NCI-H2107 (cell line): Measurements from ENCODE around the gene KRTAP10-8.
"Not testable (repeated sequence)": the region's sequence is repeated elsewhere in the genome, so short reads cannot be mapped to it uniquely, and the experiment has no call there.

Source experiments
- DNase-seq: peaks from one replicate; lab custom pipeline; 2025; lab: John Stamatoyannopoulos, UW

KRTAP10-8 gene

DNA sequence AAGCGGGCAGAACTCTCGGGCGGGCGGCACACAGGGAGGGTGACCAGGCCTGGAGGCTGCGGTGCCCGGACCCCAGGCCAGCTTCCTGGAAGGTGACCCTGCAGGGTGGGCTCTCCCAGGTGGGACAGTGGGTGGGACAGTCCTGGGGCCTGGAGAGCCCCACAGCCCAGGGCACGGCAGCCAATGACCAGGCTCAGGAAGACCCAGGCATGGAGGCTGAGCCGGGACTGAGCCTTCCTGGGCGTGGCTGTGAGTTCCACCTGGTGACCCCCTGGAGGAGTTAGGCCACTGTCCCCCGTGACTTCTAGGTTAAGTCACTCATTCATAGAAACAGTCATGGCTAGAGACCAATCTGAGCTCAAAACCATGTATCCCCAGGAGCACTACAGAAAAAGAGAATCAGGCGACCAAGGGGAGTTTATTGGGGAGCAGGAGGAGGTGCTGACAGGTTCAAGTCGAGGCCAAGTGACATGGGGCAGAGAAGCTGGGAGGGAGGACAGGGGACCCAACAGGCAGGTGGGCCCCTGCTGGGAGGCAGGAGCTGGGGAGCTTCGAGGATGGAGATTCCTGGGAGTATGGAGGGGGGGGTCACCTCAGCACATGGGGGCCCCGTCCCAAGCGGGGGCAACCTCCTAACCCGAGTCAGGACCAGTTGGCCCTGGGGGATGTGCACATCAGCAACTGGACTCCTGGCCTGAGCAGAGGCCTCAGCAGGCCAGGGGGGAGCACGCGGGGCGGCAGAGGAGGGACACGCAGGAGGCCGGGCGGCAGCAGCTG lies 32.6 kb upstream of the KRTAP10-8 start:
- no peak for DNase-seq

DNA sequence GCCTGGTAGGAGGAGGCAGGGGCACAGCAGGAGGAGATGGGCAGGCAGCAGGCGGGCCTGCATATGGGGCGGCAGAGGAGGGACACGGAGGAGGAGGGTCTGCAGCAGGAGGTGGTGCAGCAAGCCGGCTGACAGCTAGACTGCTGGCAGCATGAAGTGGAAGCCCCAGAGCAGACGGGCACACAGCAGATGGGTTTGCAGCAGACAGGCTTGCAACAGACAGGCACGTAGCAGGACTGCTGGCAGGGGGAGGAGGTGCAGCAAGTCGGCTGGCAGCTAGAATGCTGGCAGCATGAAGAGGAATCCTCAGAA lies 32.1 kb upstream of the KRTAP10-8 start:
- no peak for DNase-seq

DNA sequence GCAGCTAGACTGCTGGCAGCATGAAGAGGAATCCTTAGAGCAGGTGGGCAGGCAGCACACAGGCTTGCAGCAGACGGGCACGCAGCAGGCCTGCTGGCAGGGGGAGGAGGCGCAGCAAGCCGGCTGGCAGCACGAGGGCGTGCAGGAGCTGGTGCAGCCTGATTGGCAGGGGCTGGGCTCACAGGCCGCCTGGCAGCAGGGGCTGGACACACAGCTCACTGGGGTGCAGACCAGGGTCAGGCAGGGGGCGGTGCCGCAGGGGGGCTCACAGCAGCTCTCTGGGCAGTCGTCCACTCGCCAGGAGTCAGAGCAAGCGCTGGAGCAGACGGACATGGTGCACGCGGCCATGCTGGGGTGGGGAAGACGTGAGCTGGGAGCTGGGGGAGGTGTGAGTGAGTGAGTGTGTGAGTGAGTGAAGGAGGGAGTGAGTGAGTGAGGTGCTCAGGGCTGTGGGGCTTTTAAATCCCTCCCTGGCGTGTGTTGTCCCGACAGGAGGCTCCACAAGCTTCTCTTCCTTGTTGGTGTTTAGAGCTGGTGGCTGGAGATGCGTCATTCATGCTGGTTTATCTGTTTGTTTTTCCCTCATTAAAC lies 31.6 kb upstream of the KRTAP10-8 start, which contains the start of gene KRTAP10-5:
KRTAP10-5 (minus strand) TSS at position 374 of the 591 bp plus-strand sequence; CDS start at position 348, 26 bp downstream.
- DNase-seq = not testable (repeated sequence)

DNA sequence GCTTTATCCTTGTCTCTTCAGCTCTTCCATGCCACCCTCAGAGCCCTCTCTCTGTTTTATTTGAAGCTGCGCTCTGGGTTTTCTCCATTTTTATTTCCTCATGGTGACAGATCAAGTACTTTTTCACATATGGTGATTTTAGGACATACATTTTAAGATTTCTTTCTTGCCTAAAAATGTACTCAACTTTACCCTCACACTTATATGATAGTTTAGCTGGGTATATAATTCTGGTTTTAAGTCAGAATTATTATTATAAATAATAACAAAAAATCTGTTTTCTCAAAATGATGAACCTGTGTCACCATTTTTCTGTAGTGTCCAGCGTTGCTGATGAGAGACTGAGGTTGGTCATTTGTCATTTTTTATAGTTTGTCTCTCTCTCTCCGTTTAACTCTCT lies 30.7 kb upstream of the KRTAP10-8 start:
- DNase-seq = no peak

DNA sequence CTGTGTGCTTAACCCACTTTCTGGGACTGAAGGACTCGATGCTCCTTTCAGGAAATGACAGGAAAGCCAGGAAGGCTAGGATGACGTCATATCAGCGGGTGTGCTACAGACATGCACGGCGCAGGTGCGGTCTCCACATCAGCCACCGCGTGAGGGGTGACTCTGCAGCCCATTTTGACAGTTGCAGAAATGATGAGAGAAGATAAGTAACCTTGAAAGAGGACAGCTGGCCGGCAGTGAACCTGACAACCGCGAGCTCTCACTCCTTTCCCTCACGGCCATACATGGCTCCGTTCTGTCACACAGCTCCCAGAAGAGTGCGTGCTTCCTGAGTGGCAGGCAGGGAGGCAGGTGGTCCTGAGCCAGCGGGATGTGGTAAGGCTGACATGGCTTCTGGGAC lies 29.8 kb upstream of the KRTAP10-8 start:
- DNase-seq = no peak

DNA sequence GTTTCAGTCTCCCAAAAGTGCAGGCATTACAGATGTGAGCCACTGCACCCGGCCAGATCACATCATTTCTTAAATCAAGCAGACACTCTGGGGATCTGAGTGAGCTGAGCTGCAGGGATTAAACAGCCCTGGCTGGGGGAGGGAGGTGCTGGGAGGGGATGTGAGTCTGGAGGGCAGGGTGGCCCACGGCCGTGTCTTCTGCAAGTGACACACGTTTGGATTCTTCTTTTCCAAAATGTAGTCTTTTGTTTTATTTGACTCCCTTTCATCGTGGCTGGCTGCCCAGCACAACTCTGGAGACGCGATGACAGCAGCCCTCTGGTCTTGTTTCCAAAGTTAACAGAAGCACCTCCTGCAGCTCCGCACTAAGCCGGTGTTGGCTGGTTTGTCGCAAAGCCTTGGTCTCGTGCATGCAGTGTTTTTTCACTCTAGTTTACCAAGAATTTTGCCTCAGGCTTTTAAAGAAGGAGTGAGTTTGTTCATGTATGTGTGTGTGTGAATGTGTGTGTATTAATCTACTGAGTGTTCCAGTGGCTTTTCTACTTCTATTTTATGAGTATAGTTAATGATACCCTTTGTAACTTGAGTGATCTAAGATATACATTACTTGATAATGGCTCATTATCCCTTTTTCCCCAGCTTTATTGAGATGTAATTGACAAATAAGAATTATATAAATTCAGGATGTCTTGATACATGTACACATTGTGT lies 28.6 kb upstream of the KRTAP10-8 start:
- no peak for DNase-seq

DNA sequence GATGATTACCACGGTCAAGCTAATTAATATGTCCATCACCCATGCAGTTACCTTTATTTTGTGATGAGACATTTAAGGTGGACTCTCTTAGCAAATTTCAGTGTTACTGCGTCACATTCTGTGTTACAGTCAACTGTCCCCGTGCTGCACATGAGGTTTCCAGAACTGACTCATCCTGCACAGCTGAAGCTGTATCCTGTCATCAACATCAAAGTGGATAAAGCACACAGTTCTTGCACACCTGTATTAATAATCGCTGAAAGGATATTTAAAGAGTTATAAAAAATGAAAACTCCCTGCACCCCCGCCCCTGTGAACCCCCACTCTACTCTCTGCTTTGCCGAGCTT lies 28.1 kb upstream of the KRTAP10-8 start:
- no peak for DNase-seq

DNA sequence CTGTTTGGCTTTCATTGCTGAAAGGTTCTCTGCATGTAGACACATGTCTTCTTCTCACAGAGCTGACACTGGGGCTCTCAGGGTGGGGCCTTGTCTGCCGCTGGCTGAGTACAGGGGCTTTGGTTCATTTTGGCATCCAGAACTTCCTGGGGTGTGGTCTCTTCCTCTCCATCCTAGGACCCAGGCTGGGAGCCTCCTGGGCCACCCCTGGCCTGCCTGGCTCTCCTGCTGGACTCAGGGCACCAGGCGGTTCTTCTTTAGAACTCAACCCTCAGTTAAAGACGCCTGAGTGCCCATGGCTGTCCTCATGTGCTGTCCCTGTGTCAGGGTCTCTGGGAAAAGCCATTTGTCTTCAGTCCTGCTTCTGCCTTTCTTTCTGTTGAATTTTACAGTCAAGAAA lies 26.0 kb upstream of the KRTAP10-8 start:
- no peak for DNase-seq

DNA sequence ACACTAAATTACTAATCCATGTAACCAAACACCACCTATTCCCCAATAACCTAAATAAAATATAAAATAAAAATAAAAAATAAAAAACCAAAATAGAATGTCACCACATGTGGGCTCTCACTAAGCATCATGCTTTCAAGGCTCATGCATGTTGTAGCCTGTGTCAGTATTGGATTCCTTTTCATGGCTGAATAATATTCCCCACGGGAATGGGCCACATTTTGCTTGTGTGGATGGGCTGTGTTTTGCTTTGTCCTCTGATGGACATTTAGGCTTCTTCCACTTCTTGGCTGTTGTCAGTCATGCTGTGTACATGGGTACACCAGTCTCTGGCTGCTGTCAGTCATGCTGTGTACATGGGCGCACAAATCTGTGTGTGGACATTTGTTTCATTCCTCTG lies 22.8 kb upstream of the KRTAP10-8 start:
- DNase-seq = no peak

DNA sequence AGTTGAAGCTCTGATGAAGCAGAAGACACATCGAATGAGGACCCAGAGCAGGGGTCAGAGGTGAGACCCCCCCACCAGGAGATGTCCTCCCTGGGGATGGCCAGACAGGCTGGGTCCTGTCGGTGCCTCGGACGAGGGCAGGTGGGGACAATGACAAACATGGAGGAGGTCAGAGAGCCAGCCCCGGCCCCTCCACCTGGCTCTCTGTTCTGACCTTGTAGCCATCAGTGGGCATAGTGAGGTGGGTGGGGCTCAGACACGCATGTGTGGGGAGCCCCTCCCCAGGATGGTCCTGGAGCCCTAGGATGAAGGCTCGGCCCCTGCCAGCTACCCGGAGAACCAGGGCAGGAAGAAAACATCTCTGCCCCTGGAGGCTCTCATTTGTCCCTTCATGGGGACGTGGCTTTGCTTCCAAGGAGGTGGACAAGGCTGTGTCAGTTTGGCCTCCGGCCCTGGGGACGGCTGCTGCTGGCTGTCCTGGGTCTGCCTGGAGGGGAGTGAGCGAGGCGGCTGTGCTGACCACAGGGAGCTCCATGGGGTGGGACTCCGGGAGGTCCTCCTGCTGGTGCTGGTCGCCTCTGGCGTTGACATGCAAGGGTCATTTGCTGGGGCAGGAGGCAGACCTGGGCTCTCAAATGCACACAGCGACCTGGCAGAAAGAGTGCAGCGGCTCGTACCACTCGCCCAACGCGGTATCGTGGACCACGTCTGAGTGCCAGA lies 22.1 kb upstream of the KRTAP10-8 start:
- no peak for DNase-seq

DNA sequence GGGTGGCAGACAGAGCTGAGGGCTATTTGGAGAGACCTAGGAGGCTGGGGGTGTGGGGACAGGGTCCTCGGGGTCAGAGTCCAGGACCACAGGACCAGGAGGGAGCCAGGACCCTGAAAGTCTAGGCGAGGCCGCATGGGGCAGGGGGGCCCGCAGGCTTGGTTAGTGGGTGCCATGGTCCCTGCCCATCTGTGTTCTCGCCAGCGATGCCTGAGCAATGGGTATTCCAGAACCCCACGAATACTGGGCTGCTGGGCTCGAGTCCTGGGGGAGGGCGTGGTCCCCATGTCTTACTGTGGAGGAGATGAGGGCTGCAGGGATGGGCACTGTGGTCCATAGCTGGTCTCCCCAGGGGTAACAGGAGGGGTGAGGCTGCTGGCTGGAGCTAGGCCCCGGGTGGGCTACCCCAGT lies 21.6 kb upstream of the KRTAP10-8 start:
- DNase-seq = no peak

DNA sequence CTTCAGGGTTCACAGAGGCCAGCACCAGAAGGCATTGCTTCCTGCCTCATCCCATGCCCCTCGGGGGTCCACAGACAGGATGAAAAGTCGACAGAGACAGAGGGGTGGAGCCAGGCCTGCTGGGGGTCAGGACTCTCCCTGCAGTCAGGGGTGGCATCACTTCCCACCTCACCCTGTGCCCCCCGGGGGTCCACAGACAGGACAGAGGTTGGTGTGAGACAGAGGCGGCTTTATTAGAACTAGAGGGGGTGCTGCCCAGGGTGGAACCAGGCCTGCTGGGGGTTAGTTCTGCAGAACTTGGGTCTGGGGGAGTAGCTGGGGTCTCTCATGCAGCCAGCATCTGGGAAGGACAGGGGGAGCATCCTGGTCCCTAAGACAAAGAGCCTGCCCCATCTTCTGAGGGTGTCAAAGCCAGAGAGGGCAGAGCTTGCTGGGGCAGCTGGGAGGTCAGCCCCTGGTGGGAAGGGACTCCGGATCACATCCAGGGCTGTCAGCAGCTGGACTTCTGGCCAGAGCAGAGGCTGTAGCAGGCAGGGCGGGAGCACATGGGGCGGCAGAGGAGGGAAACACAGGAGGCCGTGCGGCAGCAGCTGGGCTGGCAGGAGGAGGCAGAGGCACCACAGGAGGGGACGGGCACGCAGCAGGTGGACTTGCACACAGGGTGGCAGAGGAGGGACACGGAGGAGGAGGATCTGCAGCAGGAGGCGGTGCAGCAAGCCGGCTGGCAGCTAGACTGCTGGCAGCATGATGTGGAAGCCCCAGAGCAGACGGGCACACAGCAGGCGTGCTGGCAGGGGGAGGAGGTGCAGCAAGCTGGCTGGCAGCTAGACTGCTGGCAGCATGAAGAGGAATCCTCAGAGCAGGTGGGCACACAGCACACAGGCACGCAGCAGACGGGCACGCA lies 20.7 kb upstream of the KRTAP10-8 start:
- not testable (repeated sequence) for DNase-seq

DNA sequence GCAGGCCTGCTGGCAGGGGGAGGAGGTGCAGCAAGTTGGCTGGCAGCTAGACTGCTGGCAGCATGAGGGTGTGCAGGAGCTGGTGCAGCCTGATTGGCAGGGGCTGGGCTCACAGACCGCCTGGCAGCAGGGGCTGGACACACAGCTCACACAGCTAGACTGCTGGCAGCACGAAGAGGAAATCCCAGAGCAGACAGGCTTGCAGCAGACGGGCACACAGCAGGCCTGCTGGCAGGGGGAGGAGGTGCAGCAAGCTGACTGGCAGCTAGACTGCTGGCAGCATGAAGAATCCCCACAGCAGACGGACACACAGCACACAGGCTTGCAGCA lies 20.1 kb upstream of the KRTAP10-8 start:
- not testable (repeated sequence) for DNase-seq

DNA sequence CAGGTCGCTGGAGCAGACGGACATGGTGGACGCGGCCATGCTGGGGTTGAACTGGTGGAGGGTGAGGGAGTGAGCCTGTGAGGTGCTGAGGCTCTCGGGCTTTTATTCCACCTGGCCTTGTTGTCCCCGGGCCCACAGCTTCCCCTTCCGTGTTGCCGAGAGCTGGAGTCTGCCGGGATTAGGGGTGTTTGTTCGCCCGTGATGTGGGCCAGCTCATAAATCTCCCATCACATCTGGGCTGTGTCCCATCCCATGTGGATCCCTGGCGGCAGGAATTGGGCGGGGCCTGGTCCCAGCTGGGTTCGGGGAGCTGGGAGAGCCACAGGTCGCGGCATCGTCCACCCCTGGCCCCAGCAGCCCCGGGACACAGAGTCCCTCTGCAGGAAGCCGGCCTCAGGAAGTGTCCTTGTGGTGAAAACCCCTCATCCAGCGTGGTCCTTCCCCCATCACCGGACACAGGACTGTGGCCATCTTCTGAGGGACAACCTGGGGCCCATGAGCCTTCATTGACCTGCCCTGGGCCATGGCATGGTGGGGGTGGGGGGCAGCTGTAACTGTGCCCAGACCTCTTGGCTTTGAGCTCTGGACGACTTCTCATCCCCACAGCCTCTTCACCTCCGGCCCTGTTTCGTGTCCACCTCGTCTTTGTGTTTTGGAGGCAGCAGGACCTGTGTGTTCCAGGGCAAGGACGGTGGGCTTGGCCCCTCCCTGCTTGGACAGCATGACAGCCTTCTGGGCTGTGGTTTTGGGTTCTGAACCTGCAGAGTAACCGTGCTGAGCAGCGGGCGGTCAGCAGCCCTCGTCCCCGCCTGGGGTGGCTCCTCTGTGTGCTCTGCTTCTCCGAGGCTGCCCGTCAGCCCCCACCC lies 19.2 kb upstream of the KRTAP10-8 start, which contains the start of gene KRTAP10-6:
KRTAP10-6 (minus strand) TSS at position 60 of the 866 bp plus-strand sequence; CDS start at position 39, 21 bp downstream.
- DNase-seq = no peak

DNA sequence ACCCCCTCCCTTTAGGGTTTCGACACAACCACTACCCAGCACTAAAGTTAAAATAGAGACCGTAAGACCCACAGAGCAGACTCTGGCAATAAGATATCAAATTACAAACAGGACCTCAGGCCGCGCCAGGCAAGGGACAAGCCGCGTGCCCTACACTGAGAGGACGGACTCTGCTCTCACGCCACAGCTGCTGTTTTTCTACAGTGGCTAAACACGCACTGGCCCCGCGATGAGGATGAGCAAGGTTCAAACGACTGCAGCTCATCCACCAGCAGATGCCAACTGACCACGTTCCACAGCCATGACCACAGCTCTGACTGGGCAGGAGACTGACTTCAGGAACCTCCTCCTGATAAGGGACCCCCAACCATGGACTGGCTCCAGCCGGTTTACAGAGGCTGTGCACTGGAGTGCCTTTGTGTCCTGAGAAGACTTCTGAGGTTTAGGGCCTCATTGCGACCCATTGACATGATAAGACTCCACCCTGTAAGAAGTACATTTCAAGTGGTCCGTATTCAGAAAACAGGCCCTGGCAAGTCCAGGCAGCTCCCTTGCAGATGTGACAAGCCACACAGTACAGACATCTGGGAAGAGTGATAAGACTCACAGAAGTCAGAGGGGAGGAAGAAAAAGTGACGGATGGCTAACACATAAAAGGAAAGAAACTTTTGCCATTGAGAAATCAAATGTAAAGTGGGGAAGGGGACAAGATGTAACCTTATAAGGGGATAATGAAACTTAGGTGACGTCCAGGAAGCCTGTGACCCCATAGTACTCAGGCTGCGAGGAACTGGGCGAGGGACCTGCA lies 18.1 kb upstream of the KRTAP10-8 start:
- no peak for DNase-seq

DNA sequence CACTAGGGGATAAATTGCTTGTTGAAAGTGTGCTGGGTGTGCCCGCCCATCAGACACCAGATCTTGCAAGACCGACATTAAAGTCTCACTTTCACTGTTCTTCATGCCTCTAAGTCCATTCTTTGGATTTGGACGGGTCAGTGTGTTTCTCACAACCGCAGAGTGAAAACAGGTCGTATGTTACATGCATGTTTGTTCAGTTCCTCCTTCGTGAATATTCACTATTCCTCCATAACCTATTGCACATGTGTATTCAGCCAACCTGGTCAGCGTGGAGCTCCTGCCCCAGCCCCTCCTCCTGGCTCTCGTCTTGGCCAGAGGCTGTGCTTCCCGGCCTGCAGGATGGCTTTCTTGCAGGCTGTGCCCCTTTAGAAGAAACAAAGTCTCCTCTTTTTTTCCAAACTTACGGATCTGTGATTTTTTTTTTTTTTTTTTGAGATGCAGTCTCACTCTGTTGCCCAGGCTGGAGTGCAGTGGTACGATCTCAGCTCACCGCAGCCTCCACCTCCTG lies 17.4 kb upstream of the KRTAP10-8 start:
- DNase-seq = no peak

DNA sequence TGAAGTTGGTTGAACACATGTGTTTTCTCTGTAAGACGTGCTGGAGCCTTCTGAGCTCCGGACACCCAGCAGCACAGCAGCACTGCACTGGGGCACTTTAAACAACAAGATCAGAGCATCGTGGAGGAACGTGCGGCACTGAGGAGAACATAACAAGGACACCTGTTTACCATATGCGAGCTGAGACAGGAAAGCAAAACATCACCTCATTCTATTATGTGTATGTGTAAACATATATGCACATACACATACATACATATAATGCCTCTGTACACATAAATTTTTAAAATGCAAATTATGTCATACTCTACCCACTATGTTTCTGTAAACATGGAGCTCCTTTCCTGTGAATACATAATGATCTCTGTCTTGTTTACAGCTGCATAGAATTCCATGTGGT lies 16.4 kb upstream of the KRTAP10-8 start:
- no peak for DNase-seq

DNA sequence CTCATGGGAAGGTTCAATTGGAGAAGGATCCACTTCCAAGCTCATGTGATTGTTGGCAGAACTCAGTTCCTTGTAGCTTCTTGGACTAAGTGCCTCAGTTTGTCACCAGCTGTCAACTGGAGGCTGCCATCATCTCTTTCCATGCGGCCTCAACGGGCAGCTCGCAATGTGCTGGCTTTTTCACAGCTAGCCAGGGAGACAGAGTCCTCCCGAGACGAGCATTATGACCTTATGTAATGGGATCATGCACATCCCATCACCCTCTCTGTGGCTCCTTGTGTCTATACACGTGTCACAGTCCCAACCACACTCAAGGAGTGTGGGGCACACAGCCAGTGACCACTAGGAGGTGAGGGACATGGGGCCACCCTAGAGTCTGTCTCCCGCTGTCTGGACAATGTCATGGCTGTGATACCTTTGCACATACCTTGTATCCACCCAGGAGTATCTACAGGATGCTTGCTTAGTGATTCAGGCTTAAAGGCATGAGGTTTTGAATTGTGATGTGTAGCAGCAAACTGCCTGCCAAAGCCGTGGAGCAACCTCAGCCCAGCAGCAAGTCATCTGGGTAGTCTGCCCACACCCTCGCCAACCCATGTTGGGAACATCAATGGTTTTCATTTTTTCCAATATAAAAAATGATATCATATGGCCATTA lies 15.7 kb upstream of the KRTAP10-8 start:
- DNase-seq = no peak

DNA sequence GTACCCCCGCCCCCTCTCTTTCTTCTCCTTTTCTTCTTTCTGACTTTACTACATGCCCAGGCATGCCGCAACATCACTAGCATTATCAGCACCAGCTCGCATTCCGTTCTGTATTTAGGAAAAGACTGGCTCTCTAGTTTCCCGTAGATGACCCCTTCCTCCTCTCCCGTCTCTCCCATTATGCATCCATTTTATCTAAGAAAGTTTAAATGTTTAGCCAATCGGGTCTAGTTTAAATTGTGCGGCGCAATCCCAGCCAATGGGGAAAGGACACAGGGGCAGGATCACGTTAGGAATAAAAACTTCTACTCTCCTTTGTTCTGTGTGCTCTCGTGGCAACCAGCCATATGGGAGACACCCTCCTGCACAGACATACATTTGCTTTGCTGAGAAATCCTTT lies 13.8 kb upstream of the KRTAP10-8 start:
- DNase-seq = no peak
